Vagina (tissue), 2 donors: ENCODE results near the gene PTK6. TPM values are rescaled to one million over a fixed set of nuclear protein-coding genes. Genes with fewer than 3 reads are reported as not detected.

Experiments
- DNase-seq, 2 donors: peaks; one replicate each; pipeline ENCODE4 v3.0.0-alpha.2; 2017; ENCODE audit errors: extremely low spot score in 2 of 2
- H3K27ac ChIP-seq: fragments of 200-600 bp; sonication (generic); one replicate; pipeline ENCODE4 v1.5.1; 2019
- H3K27me3 ChIP-seq: fragments of 200-600 bp; sonication (generic); one replicate; pipeline ENCODE4 v1.5.1; 2019
- H3K36me3 ChIP-seq, 2 donors: fragments of 200-600 bp; sonication (generic); one replicate each; pipeline ENCODE4 v1.5.1; 2017 to 2019
- H3K4me1 ChIP-seq: fragments of 200-600 bp; sonication (generic); one replicate; pipeline ENCODE4 v1.5.1; 2019
- H3K4me3 ChIP-seq, 2 donors: fragments of 200-600 bp; sonication (generic); 1 replicate in 1 of 2; 2 replicates in 1 of 2; pipeline ENCODE4 v1.5.1; 2016 to 2019
- H3K9me3 ChIP-seq: fragments of 200-600 bp; sonication (generic); one replicate; pipeline ENCODE4 v1.5.1; 2019
- POLR2A ChIP-seq, 2 donors: fragments of 450-650 bp; IDR thresholded peaks; one replicate each; pipeline ENCODE4 v1.6.1; 2017; ENCODE audit warnings: antibody characterized with exemption in 2 of 2, mild to moderate bottlenecking in 2 of 2, moderate library complexity in 2 of 2
- POLR2AphosphoS5 ChIP-seq, 2 donors: sonication (generic); formaldehyde crosslinking; IDR thresholded peaks; one replicate each; pipeline ENCODE4 v1.9.0; 2017; ENCODE audit warnings: antibody characterized with exemption in 2 of 2, mild to moderate bottlenecking in 2 of 2, low read depth in 1 of 2; ENCODE audit not compliant: insufficient read depth in 1 of 2
- intact Hi-C: fragments of 100-400 bp; cut with DNase I; formaldehyde crosslinking; loops from one replicate; pipeline ENCODE4 v1.15.1; 2023
- total RNA-seq: library from RNA; depleted of rRNA; stranded (reverse); fragments of >200 nt; gene quantifications from one replicate; pipeline ENCODE4 v1.2.3, GENCODE V29; 2016
- TF ChIP-seq, protein P1 (sequence below), 3 experiments: fragments of 450-650 bp in 2 of 3; fragments of 200-600 bp in 1 of 3; sonication (generic) in 1 of 3; IDR thresholded peaks; one replicate each; pipeline ENCODE4 v1.5.1; 2017 to 2019; ENCODE audit warnings: antibody characterized with exemption in 3 of 3, mild to moderate bottlenecking in 2 of 3, moderate library complexity in 2 of 3

PTK6 gene
- total RNA-seq, 1 donor from 2014 or later, result 25.8 TPM

DNA sequence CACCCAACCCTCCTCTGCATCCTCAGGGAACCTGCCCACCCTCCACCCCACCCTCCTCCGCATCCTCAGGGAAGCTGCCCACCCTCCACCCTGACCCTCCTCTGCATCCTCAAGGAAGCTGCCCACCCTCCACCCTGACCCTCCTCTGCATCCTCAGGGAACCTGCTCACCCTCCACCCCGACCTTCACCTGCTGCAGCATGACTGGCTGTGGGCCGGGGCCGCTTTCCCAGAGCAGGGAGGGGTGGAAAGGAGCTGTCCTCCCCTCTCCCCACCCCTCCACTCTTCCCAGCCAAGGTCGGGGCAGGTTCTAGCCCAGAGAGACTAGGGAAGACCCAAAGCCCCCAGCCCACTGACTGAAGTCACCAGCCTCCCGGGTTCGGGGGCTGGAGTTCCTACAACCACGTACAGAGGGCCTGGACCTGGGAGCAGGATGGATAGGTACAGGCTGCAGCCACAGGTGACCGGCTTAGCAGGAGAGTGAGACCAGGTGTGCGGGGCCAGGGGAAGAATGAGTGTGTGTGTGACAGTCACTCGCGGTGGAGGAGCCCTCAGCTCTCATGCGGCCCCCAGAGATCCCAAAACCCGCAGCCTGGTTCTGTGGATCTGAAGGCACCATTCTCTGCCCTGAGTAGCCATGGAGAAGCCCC, 49.9 kb downstream of the PTK6 start:
- intact Hi-C loops, result no loop called here
- Histone ChIP-seq H3K9me3 (no peaks in the 10 kb centered on the region), H3K36me3 (no peaks in the 10 kb centered on the region), H3K27me3 (peaks cover 9% of the 10 kb centered on the region), H3K4me1 (no peaks in the 10 kb centered on the region), H3K4me3 (no peak overlapping the region), H3K27ac (no peak overlapping the region)
- TF ChIP-seq POLR2A (IDR thresholded peaks at IDR 0.05), result no peak
- no peak for TF ChIP-seq POLR2AphosphoS5 (IDR thresholded peaks at IDR 0.05; ENCODE audit: insufficient read depth in 1 of 2, low read depth in 1 of 2)
- TF ChIP-seq, protein P1, sequence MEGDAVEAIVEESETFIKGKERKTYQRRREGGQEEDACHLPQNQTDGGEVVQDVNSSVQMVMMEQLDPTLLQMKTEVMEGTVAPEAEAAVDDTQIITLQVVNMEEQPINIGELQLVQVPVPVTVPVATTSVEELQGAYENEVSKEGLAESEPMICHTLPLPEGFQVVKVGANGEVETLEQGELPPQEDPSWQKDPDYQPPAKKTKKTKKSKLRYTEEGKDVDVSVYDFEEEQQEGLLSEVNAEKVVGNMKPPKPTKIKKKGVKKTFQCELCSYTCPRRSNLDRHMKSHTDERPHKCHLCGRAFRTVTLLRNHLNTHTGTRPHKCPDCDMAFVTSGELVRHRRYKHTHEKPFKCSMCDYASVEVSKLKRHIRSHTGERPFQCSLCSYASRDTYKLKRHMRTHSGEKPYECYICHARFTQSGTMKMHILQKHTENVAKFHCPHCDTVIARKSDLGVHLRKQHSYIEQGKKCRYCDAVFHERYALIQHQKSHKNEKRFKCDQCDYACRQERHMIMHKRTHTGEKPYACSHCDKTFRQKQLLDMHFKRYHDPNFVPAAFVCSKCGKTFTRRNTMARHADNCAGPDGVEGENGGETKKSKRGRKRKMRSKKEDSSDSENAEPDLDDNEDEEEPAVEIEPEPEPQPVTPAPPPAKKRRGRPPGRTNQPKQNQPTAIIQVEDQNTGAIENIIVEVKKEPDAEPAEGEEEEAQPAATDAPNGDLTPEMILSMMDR (IDR thresholded peaks at IDR 0.05), result no peak
- DNase-seq, result no peak

DNA sequence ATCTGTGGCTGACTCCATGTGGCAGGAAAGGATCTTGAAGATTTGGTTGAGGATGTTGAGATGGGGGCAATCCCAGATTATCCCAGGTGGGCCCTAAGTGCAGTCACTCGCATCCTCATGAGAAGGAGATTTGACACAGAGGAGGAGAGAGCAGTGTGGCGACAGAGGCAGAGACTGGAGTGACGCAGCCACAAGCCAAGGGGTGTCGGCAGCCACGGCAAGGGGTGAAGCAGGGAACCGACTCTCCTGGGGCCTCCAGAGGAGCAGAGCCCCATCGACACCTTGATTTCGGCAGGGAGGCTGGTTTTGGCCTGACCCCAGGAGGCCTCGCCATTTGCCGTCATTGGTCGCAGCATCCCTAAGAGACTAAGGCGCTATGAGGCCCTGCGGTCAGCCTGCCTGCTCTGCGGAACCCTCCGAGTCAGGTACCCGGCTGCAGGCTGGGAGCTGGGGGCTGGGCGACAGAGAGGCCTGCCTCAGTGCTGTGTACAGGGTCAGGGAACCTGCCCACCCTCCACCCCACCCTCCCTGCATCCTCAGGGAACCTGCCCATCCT, 50.8 kb downstream of the PTK6 start:
- Histone ChIP-seq H3K4me3 (no peak overlapping the region), H3K4me1 (no peaks in the 10 kb centered on the region), H3K27me3 (peaks cover 9% of the 10 kb centered on the region), H3K27ac (no peak overlapping the region), H3K36me3 (no peaks in the 10 kb centered on the region), H3K9me3 (no peaks in the 10 kb centered on the region)
- intact Hi-C loops, result no loop called here
- TF ChIP-seq, protein P1 (IDR thresholded peaks at IDR 0.05), result no peak
- TF ChIP-seq POLR2AphosphoS5 (IDR thresholded peaks at IDR 0.05; ENCODE audit: insufficient read depth in 1 of 2, low read depth in 1 of 2) (no peak), POLR2A (IDR thresholded peaks at IDR 0.05) (no peak)
- DNase-seq, result no peak

DNA sequence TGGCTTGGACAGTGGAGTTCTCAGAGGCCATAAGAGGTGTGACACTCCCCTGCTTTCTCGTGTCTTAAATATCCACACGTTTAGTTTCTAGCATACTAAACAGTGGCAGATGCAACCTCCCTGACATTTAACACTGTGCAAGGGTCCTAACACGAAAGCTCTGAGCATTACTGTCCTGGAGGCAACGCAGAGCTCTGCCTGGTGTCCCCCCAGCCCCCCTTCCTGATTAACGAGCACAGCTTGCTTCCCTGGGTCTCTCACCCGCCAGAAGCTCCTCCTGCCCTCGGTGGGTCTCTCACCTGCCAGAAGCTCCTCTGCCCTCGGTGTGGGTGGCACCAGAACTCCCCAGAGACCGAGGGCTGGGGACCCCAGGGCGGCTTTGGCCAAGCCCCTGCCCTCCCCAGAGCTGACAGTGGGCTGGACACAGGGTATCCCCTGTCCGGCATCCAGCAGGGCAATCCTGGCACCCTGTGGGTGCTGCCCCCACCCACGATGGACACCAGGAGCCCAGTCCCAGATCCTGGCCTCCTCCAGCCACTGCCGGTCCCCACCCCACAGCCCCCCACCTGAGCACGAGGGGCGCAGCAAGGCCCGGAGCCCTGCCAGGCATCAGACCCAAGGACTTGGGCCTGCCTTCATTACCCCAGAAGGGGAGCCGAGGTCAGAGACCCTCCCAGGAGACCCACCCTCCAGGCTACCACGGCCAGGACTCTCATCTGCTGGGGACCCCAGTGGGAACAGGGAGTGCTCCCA, 52.3 kb downstream of the PTK6 start:
- Histone ChIP-seq H3K36me3 (no peaks in the 10 kb centered on the region), H3K4me1 (no peaks in the 10 kb centered on the region), H3K9me3 (no peaks in the 10 kb centered on the region), H3K4me3 (no peak overlapping the region), H3K27me3 (peaks cover 6% of the 10 kb centered on the region), H3K27ac (no peak overlapping the region)
- no peak for DNase-seq
- TF ChIP-seq POLR2A (IDR thresholded peaks at IDR 0.05) (no peak), POLR2AphosphoS5 (IDR thresholded peaks at IDR 0.05; ENCODE audit: insufficient read depth in 1 of 2, low read depth in 1 of 2) (no peak)
- TF ChIP-seq, protein P1 (IDR thresholded peaks at IDR 0.05), result no peak
- intact Hi-C loops, result no loop called here

DNA sequence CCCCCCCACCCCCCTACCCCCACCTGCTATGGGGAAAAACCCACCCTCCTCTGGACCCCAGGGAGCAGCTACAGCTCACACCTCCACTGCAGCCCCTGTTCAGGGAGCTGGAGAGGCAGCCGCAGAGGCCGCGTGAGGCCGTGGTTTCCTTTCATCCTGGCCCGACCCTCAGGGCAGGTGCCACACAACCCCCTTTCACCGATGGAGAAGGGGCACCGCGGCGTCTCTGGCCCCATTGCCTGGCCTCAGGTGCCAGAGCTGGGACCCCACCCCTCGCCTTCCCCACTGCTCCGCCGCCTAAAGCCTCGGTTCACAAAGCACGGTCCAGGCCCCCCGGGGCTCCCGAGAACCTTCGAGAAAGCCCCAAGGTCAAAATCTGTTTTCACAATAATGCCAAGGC, 52.9 kb downstream of the PTK6 start:
- no peaks in the 10 kb centered on the region for H3K4me1 ChIP-seq
- DNase-seq, result no peak
- TF ChIP-seq, protein P1 (IDR thresholded peaks at IDR 0.05), result no peak
- TF ChIP-seq POLR2AphosphoS5 (IDR thresholded peaks at IDR 0.05; ENCODE audit: insufficient read depth in 1 of 2, low read depth in 1 of 2) (no peak), POLR2A (IDR thresholded peaks at IDR 0.05) (no peak)
- intact Hi-C loops, result no loop called here
- no peak overlapping the region for H3K27ac ChIP-seq
- H3K36me3 ChIP-seq, result no peaks in the 10 kb centered on the region
- no peaks in the 10 kb centered on the region for H3K9me3 ChIP-seq
- H3K4me3 ChIP-seq, result no peak overlapping the region
- H3K27me3 ChIP-seq, result peaks cover 6% of the 10 kb centered on the region

DNA sequence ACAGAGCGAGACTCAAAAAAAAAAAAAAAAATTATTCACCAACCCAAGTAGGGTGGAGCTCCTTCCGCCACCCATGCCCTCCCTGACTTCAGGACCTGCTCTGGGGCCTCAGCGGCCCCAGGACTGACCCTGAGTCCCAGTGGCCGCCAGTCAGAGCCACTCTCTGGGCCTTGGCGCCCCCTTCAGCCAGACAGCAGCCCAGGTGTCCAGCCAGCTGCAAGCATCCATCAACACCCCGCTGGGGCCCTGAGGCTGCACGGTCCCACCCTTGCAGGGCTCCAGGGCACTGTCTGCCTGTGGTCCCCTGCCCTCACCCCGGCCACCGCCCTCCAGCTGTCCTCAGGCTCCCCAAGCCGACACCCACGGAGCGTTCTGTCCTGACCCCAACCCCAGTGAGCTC, 53.3 kb downstream of the PTK6 start:
- Histone ChIP-seq H3K27me3 (peaks cover 6% of the 10 kb centered on the region), H3K27ac (no peak overlapping the region), H3K4me1 (no peaks in the 10 kb centered on the region), H3K4me3 (no peak overlapping the region), H3K36me3 (no peaks in the 10 kb centered on the region), H3K9me3 (no peaks in the 10 kb centered on the region)
- no peak for TF ChIP-seq POLR2AphosphoS5 (IDR thresholded peaks at IDR 0.05; ENCODE audit: insufficient read depth in 1 of 2, low read depth in 1 of 2)
- TF ChIP-seq, protein P1 (IDR thresholded peaks at IDR 0.05), result no peak
- TF ChIP-seq POLR2A (IDR thresholded peaks at IDR 0.05), result no peak
- no peak for DNase-seq
- intact Hi-C loops, result no loop called here
